HG03442 (cell line): Measurements from ENCODE around the gene TMEM221.

Experiments
- ATAC-seq: cut with Tn5 transposase; IDR thresholded peaks from one replicate; pipeline ENCODE4 v1.9.1; 2021; ENCODE audit warnings: mild to moderate bottlenecking, moderate library complexity; ENCODE audit not compliant: unreplicated experiment

TMEM221 gene

DNA sequence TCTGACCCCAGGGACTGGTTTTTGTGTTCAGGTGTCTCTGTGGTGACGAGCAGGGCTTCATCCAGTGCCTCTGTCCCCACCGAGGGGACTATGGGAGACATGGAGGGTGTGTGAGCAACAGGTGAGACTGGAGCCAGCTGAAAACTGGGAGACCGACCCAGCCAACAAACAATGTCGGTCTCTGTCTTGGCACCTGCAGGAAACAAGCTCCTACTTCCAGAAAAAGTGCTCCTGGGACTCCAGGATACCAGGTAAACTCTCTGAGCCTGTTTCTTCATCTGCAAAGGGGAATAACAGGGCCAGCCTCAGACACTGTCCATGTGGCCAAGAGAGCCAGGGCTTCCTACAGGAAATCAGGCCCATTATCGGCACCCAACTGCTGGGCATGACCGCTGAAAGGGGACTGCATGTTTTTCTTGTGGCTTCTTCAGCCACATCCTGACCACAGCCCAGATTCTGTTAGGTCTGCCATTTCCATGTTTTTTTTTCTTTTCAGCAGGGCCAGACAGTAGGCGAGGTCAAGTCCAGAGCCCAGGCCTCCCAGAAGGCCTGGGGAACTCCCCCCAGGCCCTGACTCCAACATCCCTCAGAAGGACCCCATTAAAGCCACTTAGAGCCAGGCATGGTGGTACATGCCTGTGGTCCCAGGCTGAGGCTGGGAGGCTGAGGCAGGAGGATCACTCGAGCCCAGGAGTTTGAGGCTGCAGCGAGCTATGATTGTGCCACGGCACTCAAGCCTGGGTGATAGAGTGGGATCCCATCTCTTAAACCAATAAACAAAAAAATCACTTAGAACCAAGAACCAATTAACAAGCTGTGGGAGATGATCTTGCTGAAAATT, 42.2 kb downstream of the TMEM221 start:
- peak; percentile 16 for ATAC-seq

DNA sequence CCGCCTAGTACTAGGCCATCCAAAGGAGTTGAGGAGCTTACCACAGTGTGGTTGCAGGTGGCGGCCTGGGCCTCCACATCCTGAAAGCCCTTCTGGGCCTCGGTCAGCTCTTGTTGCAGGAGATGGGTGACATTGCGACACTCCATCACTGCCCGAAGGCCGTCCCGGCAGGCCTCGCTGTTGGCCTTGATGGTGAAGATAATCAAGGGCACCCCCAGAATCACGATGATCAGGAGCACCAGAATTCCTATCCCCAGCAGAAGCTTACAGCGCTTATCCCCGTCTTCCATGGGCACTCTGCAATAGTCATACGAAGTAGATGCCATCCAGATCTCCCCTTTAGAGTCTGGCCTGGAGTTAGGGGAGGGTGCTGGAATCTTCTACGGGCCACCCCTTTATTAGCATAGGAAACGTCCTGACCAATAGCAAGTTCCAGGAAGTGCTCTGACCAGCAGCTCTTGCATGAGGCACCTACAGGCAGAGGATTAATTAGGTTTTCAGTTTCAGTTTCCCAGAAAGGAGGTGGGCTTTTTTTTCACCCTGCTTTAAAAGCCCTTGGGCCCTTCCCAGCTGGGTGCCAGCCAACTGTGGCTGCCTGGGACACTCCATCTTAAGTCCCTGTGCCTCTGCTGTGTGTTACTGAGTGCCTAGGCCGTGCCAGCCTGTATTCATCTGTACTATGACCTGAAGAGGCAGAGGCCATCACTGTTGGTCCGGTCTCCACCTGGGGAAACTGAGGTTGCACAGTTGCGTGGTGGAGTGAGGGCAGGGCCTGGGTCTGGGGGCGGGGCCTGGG, 43.0 kb downstream of the TMEM221 start, which contains the start of gene BST2:
BST2 (minus strand) TSS at position 381 of the 796 bp plus-strand sequence; CDS start at position 326, 55 bp downstream.
- peak; percentile 70 for ATAC-seq

DNA sequence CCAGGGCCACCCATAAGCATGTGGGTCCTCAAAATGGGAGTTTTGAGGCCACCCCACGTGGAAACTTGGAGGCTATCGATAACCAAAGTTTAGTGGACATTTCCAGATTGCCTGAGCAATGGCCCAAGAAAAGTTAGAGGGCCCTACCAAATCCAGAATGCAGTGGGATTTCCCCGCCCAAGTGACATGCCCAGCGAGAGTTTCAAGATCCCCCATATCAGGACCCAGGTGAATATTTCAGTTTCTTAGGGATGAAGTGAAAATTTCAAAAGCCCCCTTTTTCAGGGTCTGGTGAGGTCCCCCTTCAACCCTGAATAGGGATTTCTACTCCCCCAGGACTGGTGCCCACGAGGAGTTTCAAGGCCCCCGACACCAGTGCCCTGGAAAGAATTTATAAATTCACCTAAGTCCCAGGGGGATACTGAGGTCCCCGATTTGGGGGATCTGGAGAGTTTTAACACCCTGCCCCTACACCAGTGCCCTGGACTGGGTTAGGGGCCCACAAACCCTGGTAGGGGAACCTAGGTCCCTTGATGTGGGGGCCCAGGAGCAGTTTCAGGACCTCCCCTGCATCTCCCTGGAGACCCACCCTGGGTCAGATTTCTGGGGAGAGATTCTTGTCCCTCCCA, 43.7 kb downstream of the TMEM221 start:
- ATAC-seq, result no peak

DNA sequence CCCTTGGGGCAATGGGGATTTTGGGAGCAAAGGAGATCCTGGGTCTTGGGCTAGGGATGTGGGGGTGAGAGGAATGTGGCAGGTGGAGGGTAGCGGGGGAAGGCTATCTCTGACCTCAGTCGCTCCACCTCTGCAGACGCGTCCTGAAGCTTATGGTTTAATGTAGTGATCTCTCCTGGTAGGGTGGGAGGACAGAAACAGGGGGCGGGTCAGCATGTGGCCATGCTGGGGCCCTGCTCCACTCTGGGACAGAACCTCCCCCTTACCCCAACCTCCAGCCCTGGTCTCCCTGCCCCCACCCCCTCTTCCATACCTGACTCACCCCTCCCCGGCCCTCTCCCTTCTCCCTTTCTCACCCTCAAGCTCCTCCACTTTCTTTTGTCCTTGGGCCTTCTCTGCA, 44.5 kb downstream of the TMEM221 start:
- ATAC-seq, result no peak

- no peak for ATAC-seq
These were observed 45.2 kb downstream of the TMEM221 start for GRCh38 chr19:17402982-17403855.

DNA sequence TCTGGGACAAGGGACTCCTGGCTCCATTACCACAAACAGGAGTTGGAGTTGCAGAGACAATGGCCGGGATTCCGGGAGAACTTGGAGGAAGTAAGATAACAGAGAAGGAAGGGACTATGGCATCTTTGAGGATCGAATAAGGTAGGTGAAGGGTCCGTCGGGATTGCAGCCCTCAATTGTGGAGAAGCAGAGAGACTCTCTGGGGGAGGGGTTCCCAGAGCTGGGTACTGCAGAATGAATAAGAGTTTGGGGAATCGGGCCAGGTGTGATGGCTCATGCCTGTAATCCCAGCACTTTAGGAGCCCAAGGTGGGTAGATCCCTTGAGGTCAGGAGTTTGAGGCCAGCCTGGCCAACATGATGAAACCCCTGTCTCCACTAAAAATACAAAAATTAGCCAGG, 46.8 kb downstream of the TMEM221 start:
- ATAC-seq, result no peak

- no peak for ATAC-seq
These were observed 49.5 kb downstream of the TMEM221 start for GRCh38 chr19:17398902-17399527.

DNA sequence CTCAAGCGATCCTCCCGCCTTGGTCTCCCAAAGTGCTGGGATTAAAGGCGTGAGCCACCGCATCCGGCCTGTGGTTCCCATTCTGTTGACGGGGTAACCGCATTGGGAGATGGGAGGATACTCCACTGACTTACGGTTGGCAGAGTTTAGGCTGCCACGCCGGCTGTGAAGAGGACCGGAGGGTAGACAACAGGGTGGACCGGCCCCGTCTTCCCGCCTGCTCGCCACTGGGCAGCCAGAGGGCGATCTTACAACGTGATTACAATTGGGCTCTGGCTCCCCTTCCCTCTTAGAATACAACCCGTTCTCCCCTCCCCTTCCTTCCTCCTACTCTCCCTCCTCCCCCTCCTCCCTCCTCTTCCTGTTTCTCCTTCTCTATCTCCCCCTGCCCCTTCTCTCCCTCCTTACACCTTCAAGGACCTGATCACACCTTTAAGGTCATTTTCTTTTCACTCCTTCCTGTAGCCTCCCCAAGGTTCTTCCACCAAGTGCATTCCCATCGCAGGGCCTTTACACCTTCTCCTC, 53.5 kb downstream of the TMEM221 start:
- ATAC-seq, result no peak

- no peak for ATAC-seq
These were observed 54.6 kb downstream of the TMEM221 start, which contains the start of gene CCDC194 for GRCh38 chr19:17393914-17394313. TSS of gene CCDC194 (minus strand) at chr19:17394196. CDS start at chr19:17394158, 38 bp downstream.

- ATAC-seq, result no peak
These were observed 55.5 kb downstream of the TMEM221 start for GRCh38 chr19:17393002-17393401.

GRCh38 chr19:17391371-17392151, 56.9 kb downstream of the TMEM221 start:
- no peak for ATAC-seq

DNA sequence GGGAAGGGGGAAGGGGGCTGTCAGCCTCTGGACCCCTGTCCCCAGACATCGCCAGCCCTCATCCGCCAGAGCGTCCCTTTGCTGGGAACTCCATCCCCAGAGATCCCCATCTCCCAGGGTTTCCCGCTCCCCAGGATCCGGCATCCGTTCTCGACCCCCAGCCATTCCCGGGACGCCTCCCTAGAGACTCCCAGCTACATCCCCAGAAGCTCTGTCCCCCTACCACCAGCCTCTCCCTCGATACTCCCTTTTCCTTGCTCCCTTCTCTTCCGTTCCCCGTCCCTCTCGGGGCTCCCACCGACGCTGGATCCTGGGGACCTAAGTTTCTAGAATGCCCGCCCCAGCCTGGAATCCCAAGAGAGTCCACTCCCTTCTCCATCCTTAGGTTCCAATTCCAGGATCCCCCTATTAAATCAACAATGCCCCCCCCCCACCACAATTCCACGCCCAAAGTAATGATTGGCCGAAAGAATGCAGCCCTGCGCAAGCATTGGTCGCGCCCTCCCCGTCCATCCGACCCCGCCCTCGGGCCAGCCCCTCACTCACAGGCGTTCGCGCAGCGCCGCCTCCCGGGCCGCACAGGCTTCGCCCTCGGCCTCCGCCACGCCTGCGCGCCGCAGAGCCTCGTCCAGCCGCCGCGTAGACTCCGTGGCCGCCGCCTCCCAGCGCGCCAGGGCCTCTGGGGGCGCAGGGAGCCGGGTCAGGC, 57.6 kb downstream of the TMEM221 start:
- peak; percentile 93 for ATAC-seq

- no peak for ATAC-seq
These were observed 58.4 kb downstream of the TMEM221 start for GRCh38 chr19:17389957-17390664.

GRCh38 chr19:17389288-17389687, 59.2 kb downstream of the TMEM221 start:
- no peak for ATAC-seq

GRCh38 chr19:17385878-17386611, 62.4 kb downstream of the TMEM221 start:
- no peak for ATAC-seq
